ENCODE results near the gene CLN6.
"Not testable (repeated sequence)": the region's sequence is repeated elsewhere in the genome, so short reads cannot be mapped to it uniquely, and the experiment has no call there.

Gene CLN6

DNA sequence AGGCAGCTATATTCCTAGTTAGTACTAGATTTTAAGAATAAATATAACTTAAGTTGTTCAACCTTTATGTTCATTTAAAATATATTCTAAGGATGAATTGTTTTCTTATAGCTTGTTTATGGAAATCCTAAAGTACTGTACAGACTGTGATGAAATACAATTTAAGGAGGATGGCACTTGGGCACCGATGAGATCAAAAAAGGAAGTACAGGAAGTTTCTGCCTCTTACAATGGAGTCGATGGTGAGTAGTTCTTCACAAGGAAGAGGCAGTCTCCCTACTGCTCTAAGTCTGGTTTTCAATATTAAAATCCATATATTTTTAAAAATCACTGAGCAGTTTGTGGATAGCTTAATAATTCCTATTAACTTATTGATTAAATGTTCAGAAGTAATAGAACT is 54.0 kb downstream of the CLN6 start:
- H3K27me3 ChIP-seq (replicated peaks; ENCODE audit: control insufficient read depth, insufficient read depth, low read length), result no peaks in the 10 kb centered on the region
- peaks cover 6% of the 10 kb centered on the region for H3K36me3 ChIP-seq (ENCODE audit: control insufficient read depth, insufficient read depth, low read length)
- TF ChIP-seq, protein P1, sequence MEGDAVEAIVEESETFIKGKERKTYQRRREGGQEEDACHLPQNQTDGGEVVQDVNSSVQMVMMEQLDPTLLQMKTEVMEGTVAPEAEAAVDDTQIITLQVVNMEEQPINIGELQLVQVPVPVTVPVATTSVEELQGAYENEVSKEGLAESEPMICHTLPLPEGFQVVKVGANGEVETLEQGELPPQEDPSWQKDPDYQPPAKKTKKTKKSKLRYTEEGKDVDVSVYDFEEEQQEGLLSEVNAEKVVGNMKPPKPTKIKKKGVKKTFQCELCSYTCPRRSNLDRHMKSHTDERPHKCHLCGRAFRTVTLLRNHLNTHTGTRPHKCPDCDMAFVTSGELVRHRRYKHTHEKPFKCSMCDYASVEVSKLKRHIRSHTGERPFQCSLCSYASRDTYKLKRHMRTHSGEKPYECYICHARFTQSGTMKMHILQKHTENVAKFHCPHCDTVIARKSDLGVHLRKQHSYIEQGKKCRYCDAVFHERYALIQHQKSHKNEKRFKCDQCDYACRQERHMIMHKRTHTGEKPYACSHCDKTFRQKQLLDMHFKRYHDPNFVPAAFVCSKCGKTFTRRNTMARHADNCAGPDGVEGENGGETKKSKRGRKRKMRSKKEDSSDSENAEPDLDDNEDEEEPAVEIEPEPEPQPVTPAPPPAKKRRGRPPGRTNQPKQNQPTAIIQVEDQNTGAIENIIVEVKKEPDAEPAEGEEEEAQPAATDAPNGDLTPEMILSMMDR (IDR thresholded peaks at IDR 0.05; ENCODE audit: insufficient read depth, low read length, poor library complexity, severe bottlenecking), result no peak
- H3K4me3 ChIP-seq (replicated peaks; ENCODE audit: low read depth, low read length), result no peak overlapping the region
- no peak for DNase-seq (ENCODE audit: extremely low read depth, insufficient read length)

DNA sequence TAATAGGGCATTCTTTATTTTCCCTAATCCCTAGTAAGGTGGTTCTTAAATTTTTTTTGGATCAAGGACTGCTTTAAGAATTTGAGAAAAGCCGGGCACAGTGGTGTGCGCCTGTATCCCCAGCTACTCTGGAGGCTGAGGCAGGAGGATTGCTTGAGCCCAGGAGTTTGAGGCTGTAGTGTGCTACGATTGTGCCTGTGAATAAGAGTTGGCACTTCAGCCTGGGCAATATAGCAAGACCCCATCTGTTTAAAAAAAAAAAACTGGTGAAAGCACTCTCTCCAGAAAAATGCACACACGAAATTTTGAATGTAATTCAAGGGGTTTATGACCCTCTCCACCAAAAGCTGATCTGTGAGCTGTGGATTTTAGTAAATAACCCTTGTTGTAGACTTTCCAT is 56.4 kb downstream of the CLN6 start:
- TF ChIP-seq, protein P1 (IDR thresholded peaks at IDR 0.05; ENCODE audit: insufficient read depth, low read length, poor library complexity, severe bottlenecking), result no peak
- Histone ChIP-seq H3K4me3 (replicated peaks; ENCODE audit: low read depth, low read length) (no peak overlapping the region), H3K27me3 (replicated peaks; ENCODE audit: control insufficient read depth, insufficient read depth, low read length) (no peaks in the 10 kb centered on the region), H3K36me3 (ENCODE audit: control insufficient read depth, insufficient read depth, low read length) (peaks cover 6% of the 10 kb centered on the region)
- DNase-seq (ENCODE audit: extremely low read depth, insufficient read length), result no peak

DNA sequence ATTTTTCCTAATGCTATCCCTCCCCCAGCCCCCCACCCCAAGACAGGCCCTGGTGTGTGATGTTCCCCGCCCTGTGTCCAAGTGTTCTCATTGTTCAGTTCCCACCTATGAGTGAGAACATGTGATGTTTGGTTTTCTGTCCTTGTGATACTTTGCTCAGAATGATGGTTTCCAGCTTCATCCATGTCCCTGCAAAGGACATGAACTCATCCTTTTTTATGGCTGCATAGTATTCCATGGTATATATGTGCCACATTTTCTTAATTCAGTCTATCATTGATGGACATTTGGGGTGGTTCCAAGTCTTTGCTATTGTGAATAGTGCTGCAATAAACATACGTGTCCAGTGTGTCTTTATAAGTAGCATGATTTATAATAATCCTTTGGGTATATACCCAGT is 57.5 kb downstream of the CLN6 start:
- not testable (repeated sequence) for H3K4me3 ChIP-seq (replicated peaks; ENCODE audit: low read depth, low read length); H3K36me3 ChIP-seq (ENCODE audit: control insufficient read depth, insufficient read depth, low read length); H3K27me3 ChIP-seq (replicated peaks; ENCODE audit: control insufficient read depth, insufficient read depth, low read length); DNase-seq (ENCODE audit: extremely low read depth, insufficient read length)

DNA sequence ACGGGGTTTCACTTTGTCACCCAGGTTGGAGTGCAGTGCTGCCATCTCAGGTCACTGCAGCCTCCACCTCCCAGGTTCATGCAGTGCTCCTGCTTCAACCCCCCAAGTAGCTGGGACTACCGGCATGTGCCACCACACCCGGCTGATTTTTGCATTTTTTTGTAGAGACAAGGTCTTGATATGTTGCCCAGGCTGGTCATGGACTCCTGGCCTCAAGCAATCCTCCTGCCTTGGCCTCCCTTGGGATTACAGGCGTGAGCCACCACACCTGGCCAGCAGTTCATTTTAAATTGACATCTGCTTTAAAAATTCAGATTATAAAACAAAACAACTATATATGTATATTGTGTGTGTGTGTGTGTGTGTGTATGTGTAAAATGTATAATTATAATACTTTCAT is 62.7 kb downstream of the CLN6 start:
- Histone ChIP-seq H3K27me3 (replicated peaks; ENCODE audit: control insufficient read depth, insufficient read depth, low read length) (no peaks in the 10 kb centered on the region), H3K4me3 (replicated peaks; ENCODE audit: low read depth, low read length) (no peak overlapping the region), H3K36me3 (ENCODE audit: control insufficient read depth, insufficient read depth, low read length) (peaks cover 3% of the 10 kb centered on the region; the same call in 1 of the 2 replicates)
- TF ChIP-seq, protein P1 (IDR thresholded peaks at IDR 0.05; ENCODE audit: insufficient read depth, low read length, poor library complexity, severe bottlenecking), result no peak
- no peak for DNase-seq (ENCODE audit: extremely low read depth, insufficient read length)

DNA sequence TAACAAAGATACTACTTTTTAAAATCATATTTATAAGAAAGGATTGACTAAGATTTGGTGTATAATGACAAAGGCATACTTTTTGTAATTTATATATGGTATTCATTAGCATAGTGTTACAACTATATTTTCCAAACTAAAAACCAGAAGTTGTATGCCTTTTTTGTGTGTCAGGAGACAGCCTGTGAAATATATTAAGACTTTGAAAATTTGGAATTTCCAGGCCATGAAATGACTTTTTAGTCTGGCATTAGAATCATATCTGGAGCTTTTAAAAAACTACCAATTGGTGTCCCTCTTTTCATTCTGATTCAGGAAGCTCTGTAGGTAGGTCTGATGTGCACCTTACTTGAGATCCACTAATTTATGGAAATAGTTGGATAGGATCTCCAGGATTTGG is 66.3 kb downstream of the CLN6 start:
- DNase-seq (ENCODE audit: extremely low read depth, insufficient read length), result no peak
- TF ChIP-seq, protein P1 (IDR thresholded peaks at IDR 0.05; ENCODE audit: insufficient read depth, low read length, poor library complexity, severe bottlenecking), result no peak
- Histone ChIP-seq H3K36me3 (ENCODE audit: control insufficient read depth, insufficient read depth, low read length) (peaks cover 5% of the 10 kb centered on the region; the same call in 1 of the 2 replicates), H3K4me3 (replicated peaks; ENCODE audit: low read depth, low read length) (no peak overlapping the region), H3K27me3 (replicated peaks; ENCODE audit: control insufficient read depth, insufficient read depth, low read length) (no peaks in the 10 kb centered on the region)

DNA sequence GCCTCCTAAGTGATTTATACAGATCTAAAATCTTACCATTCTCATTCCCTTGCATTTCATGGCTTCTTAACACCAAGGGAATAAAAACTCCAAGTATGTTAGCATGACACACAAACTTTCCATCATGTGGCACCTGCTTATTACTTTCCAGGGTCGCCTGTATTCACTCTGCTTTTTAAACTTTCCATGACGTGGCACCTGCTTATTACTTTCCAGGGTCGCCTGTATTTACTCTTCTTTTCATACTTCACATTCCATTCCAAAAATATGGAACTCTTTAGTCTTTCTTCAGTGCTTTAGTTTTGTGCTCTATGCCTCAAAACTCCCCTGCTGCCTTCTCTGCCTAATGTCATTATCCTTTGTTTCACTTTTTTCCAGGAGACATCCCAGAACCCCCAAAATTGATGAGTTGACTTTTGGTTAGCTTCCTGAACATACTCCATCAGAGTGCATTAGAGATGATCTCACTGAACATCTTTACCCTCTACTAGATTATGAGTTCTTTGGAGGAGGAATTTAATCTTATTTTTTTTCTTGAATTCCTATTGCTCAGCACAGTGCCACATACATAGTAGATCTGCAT is 71.4 kb downstream of the CLN6 start:
- Histone ChIP-seq H3K4me3 (replicated peaks; ENCODE audit: low read depth, low read length) (no peak overlapping the region), H3K27me3 (replicated peaks; ENCODE audit: control insufficient read depth, insufficient read depth, low read length) (no peaks in the 10 kb centered on the region), H3K36me3 (ENCODE audit: control insufficient read depth, insufficient read depth, low read length) (peaks cover 5% of the 10 kb centered on the region)
- no peak for DNase-seq (ENCODE audit: extremely low read depth, insufficient read length)
- TF ChIP-seq, protein P1 (IDR thresholded peaks at IDR 0.05; ENCODE audit: insufficient read depth, low read length, poor library complexity, severe bottlenecking), result no peak
